Large intestine (tissue), 3 donors: ENCODE results near the gene EXO1. TPM values are rescaled to one million over a fixed set of nuclear protein-coding genes. Genes with fewer than 3 reads are reported as not detected.
A peak's percentile ranks its signal among the peaks of the same experiment; 100 is the strongest.
"Not testable (repeated sequence)": the region's sequence is repeated elsewhere in the genome, so short reads cannot be mapped to it uniquely, and the experiment has no call there.

Experiments
- DNase-seq, 2 donors: peaks; one replicate each; pipeline versions ENCODE4 v3.0.0 to v3.0.0-alpha.2; 2013
- H3K27ac ChIP-seq: one replicate; pipeline ENCODE4 v1.5.1; 2013; ENCODE audit warnings: low read length
- H3K27me3 ChIP-seq: 2 replicates; pipeline ENCODE4 v1.6.1; 2013; ENCODE audit warnings: low read length; ENCODE audit not compliant: control insufficient read depth, insufficient read depth
- H3K36me3 ChIP-seq: 2 replicates; pipeline ENCODE4 v1.6.1; 2013; ENCODE audit warnings: low read length; ENCODE audit not compliant: control insufficient read depth, insufficient read depth
- H3K4me1 ChIP-seq: one replicate; pipeline ENCODE4 v1.6.1; 2013; ENCODE audit warnings: low read length; ENCODE audit not compliant: control insufficient read depth, insufficient read depth
- H3K4me3 ChIP-seq: one replicate; pipeline ENCODE4 v1.5.1; 2013; ENCODE audit warnings: low read length
- H3K9me3 ChIP-seq: one replicate; pipeline ENCODE4 v1.6.1; 2013; ENCODE audit warnings: mild to moderate bottlenecking, low read depth, low read length, moderate library complexity; ENCODE audit not compliant: control insufficient read depth
- WGBS: methylation state at CpG from one replicate; pipeline ENCODE4 v1.1.5; 2013; ENCODE audit warnings: low lambda C conversion rate; ENCODE audit not compliant: insufficient coverage; 5-methylcytosine and 5-hydroxymethylcytosine counted together
- polyA plus RNA-seq: library from polyadenylated mRNA; unstranded; fragments of 120-200 nt; gene quantifications from one replicate; pipeline ENCODE4 v1.2.1, GENCODE V29; 2013

The EXO1 gene
- polyA plus RNA-seq, 1 donor: 5.3 TPM

DNA sequence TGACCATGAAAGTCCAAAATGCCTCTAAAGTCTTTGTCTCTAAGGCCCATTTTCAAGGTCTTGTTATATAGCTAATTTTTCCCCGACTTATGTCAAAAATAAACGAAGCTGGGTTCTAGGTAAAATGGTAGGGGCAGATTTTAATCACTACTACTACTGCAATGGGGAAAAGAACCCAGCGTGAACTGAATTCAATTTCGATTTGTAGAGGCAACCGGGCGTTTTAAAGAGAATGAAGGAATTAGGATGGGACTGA is 536 bp upstream of the EXO1 start:
- Histone ChIP-seq H3K27ac (peak overlapping the region; percentile 94), H3K36me3 (no peaks in the 10 kb centered on the region), H3K4me3 (peak overlapping the region; percentile 76), H3K9me3 (no peaks in the 10 kb centered on the region), H3K4me1 (peaks cover 10% of the 10 kb centered on the region), H3K27me3 (no peaks in the 10 kb centered on the region)
- 0% methylated on average over 2 of the region's 6 CpGs for WGBS
- DNase-seq: no peak

DNA sequence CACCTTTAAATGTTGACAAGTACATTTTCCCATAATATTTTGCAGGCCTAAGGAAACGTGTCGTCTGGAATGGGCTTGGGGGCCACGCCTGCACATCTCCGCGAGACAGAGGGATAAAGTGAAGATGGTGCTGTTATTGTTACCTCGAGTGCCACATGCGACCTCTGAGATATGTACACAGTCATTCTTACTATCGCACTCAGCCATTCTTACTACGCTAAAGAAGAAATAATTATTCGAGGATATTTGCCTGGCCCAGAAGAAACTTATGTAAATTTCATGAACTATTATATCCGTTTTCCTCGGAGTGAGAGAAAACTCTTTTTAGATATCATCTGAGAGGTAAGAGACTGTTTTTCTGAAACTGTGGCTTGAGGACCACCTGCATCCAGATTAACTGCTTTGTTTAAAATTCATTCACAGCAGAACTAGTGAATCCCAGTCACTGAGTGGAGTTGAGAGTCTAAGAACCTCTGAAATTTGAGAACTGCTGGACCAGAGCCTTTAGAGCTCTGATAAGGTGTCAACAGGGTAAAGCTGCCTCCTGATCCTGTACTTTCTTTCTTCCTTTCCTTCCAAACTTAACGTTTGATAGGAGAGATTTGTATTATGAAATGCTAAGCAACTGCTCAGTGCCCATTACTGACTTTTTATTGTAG is 811 bp downstream of the EXO1 start:
- Histone ChIP-seq H3K4me1 (peaks cover 10% of the 10 kb centered on the region), H3K36me3 (no peaks in the 10 kb centered on the region), H3K27me3 (no peaks in the 10 kb centered on the region), H3K9me3 (no peaks in the 10 kb centered on the region), H3K4me3 (peak overlapping the region; percentile 76), H3K27ac (no peak overlapping the region)
- no peak for DNase-seq
- WGBS: 15% methylated on average over 5 of the region's 13 CpGs

DNA sequence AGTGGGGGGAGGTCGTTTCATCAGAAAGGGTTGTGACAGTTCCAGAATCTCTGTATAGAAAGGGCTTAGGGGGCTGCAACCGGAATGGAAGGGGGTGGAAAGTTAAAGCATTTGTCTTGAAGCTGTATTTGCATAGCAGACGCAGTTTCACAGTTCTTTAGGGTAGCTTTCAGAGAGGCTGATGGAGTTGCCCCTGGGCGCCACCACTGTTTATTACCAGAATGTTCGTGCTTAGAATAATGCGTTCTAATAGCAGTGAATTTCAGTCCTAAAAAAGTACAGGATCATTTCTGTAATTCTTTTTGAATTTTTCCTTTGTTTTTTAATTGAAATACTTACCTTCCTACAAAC is 1.3 kb downstream of the EXO1 start:
- WGBS: no CpG with 5 or more reads among the region's 6 CpGs
- no peak for DNase-seq
- no peaks in the 10 kb centered on the region for H3K27me3 ChIP-seq
- no peak overlapping the region for H3K27ac ChIP-seq
- no peaks in the 10 kb centered on the region for H3K36me3 ChIP-seq
- no peak overlapping the region for H3K4me3 ChIP-seq
- peaks cover 10% of the 10 kb centered on the region for H3K4me1 ChIP-seq
- no peaks in the 10 kb centered on the region for H3K9me3 ChIP-seq

DNA sequence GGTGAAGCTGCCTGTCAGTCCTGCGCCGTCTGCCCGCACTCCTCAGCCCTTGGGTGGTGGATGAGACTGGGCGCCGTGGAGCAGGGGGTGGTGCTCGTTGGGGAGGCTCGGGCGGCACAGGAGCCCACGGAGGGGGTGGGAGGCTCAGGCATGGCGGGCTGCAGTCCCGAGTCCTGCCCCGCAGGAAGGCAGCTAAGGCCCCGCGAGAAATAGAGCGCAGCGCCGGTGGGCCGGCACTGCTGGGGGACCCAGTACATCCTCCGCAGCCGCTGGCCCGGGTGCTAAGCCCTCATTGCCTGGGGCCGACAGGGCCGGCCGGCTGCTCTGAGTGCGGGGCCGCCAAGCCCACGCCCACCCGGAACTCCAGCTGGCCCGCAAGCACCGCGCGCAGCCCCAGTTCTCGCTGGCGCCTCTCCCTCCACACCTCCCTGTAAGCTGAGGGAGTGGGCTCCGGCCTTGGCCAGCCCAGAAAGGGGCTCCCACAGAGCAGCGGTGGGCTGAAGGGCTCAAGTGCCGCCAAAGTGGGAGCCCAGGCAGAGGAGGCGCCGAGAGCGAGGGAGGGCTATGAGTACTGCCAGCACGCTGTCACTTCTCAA is 7.6 kb downstream of the EXO1 start:
- H3K27ac ChIP-seq, DNase-seq, H3K4me1 ChIP-seq, H3K4me3 ChIP-seq, H3K9me3 ChIP-seq, H3K27me3 ChIP-seq, H3K36me3 ChIP-seq: not testable (repeated sequence)
- no CpG with 5 or more reads among the region's 41 CpGs for WGBS

DNA sequence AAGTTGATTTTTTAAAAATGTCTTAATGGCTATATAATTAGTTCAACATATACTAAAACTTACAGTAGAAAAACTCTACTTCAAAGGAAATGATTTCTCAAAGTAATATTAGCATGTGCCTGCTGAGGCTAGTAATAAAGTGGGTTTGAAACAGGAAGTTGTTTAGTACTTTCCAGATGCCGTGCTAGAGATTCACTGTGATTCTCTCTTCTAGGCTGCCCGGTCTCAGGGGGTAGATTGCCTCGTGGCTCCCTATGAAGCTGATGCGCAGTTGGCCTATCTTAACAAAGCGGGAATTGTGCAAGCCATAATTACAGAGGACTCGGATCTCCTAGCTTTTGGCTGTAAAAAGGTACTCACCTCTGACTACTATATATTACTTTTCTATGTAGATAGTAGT is 9.1 kb downstream of the EXO1 start:
- no peaks in the 10 kb centered on the region for H3K4me1 ChIP-seq
- no CpG with 5 or more reads among the region's 6 CpGs for WGBS
- H3K36me3 ChIP-seq: peaks cover 2% of the 10 kb centered on the region
- H3K27ac ChIP-seq: no peak overlapping the region
- H3K9me3 ChIP-seq: no peaks in the 10 kb centered on the region
- DNase-seq: no peak
- no peaks in the 10 kb centered on the region for H3K27me3 ChIP-seq
- no peak overlapping the region for H3K4me3 ChIP-seq

DNA sequence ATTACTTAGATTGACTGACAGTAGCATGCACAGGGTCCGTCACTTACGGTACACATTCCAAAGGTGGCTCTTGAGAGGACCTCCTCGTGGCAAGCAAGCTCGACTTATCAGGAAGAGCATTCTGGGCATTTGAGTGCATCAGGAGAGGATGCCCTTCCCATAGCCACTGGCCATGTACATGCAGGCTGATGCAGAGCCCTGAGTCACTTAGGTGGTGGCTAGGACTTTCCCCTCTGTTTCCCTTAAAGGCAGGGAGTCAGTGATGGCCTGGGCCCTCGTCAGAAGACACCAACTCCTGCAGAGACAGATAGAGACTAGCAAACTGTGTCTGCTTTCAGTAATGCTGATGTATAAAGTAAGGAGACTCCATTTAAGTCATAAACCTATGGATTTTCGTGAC is 12.9 kb downstream of the EXO1 start:
- Histone ChIP-seq H3K4me3 (no peak overlapping the region), H3K27me3 (no peaks in the 10 kb centered on the region), H3K9me3 (no peaks in the 10 kb centered on the region), H3K36me3 (peaks cover 2% of the 10 kb centered on the region), H3K27ac (no peak overlapping the region), H3K4me1 (no peaks in the 10 kb centered on the region)
- 100% methylated on average over 1 of the region's 6 CpGs for WGBS
- no peak for DNase-seq

DNA sequence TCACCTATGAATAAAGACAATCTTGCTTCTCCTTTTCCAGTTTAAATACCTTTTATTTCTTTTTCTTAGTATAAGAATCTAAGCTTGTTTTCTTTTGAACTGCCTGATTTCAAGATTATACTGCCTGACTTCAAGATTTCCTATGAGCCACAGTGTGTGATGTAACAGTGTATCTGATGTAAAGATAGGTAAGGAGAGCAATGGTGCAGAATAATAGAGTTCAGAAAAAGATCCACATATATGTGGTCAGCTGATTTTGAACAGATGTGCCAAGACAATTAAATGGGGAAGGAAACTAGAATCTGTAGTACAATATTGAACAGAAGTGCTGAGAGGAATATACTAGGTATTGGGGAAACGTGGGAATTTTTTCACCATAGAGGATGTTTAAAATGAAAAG is 21.0 kb downstream of the EXO1 start:
- Histone ChIP-seq H3K36me3 (no peaks in the 10 kb centered on the region), H3K27ac (no peak overlapping the region), H3K4me1 (peaks cover 3% of the 10 kb centered on the region), H3K9me3 (no peaks in the 10 kb centered on the region), H3K27me3 (no peaks in the 10 kb centered on the region), H3K4me3 (no peak overlapping the region)
- no CpG with 5 or more reads among the region's 1 CpG for WGBS
- DNase-seq: no peak

DNA sequence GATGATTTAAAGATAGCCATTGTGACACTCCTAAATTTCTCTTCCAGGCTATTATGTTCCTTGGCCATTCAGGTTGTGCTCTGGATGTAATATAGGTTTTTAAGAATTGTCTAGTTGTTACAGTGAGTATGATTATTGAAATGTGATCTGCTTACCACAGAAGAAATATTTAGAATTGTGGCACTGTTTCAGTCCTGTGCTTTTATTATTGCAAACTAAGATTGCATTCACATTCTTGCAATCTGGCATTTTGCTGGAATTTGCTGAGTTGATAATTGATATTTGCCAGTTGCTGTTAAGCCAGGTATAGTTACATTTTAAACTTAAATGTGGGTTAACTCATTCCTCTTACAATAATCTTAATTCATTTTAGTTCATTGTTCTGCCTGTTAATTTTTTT is 22.3 kb downstream of the EXO1 start:
- Histone ChIP-seq H3K4me1 (peaks cover 3% of the 10 kb centered on the region), H3K27ac (peak overlapping the region; percentile 43), H3K4me3 (no peak overlapping the region), H3K36me3 (no peaks in the 10 kb centered on the region), H3K27me3 (no peaks in the 10 kb centered on the region), H3K9me3 (no peaks in the 10 kb centered on the region)
- DNase-seq: no peak

DNA sequence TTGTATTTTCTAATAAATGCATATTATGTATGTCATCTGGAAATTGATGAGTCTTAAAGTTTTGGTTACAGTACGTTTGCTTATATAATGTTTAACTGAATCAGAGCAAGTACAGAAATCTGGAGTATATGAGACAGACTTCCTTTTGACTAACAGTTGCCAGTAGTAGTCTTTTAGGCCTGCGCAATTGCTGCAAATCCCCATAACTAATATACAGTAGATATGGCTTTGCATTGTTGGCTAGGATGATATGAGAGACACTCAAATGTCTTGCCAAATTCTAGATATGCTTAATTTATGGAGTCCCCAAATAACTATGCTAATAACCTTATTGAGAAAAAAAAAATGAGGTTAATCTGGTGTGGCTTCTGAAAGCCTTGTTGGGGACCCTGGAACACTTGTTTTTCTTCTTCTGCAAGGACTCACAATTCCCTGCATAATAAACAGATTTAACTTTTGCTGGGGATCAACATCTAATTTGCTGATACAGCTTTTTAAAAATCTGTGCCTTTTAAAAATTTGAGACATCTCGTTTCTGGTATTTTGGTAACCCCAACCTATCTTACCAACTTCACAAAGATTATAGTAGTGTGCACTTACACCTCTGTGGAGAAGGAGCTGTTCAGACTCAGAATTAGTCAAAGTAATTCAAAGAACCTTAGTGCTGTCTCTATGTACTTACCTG is 22.9 kb downstream of the EXO1 start:
- Histone ChIP-seq H3K9me3 (no peaks in the 10 kb centered on the region), H3K4me3 (no peak overlapping the region), H3K36me3 (no peaks in the 10 kb centered on the region), H3K4me1 (peaks cover 3% of the 10 kb centered on the region), H3K27ac (no peak overlapping the region), H3K27me3 (no peaks in the 10 kb centered on the region)
- no peak for DNase-seq
- WGBS: no CpG with 5 or more reads among the region's 3 CpGs

DNA sequence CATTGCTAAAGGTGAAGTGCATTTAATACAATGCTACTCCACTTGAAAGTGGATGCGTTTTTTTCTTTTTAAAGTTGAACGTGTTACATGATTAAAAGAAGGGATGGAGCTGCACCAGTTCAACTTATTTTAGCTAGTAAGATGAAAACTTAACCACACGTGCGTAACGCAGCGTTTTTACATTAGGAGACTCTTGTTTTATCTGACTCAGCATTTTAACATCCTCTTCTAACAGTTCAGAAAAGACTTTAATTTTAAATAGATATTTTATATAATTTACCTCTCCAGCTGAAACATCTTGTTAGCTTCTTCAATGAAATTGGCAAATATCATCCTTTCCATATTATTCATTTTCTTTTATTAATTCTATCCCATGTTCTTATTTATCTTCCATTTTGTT is 33.4 kb downstream of the EXO1 start:
- no peaks in the 10 kb centered on the region for H3K9me3 ChIP-seq
- no peak overlapping the region for H3K4me3 ChIP-seq
- no peak overlapping the region for H3K27ac ChIP-seq
- no peaks in the 10 kb centered on the region for H3K36me3 ChIP-seq
- no peak for DNase-seq
- no peaks in the 10 kb centered on the region for H3K27me3 ChIP-seq
- H3K4me1 ChIP-seq: no peaks in the 10 kb centered on the region
- WGBS: 100% methylated on average over 4 of the region's 6 CpGs

DNA sequence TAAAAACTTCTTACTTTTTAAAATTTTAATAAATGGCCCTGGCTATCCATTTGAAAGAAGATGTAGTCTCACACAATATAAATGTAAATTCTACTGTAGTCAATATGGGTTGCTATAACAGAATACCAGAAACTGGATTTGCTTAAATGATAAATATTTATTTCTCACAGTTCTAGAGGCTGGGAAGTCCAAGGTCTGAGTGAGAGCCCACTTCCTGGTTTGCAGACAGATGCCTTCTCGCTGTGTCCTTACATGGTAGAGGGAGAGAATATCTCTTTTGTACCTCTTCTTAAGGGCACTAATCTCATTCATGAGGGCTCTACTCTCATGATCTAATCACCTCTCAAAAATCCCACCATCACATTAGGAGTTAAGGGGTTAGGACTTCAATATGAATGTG is 35.2 kb downstream of the EXO1 start:
- no peak for DNase-seq
- H3K27me3 ChIP-seq: no peaks in the 10 kb centered on the region
- no peaks in the 10 kb centered on the region for H3K4me1 ChIP-seq
- H3K36me3 ChIP-seq: no peaks in the 10 kb centered on the region
- H3K4me3 ChIP-seq: no peak overlapping the region
- H3K9me3 ChIP-seq: no peaks in the 10 kb centered on the region
- no peak overlapping the region for H3K27ac ChIP-seq
- WGBS: no CpG with 5 or more reads among the region's 1 CpG
